Umbilical cord (tissue), 2 donors: Measurements from ENCODE around the gene PLA2G4A. TPM values are rescaled to one million over a fixed set of nuclear protein-coding genes. Genes with fewer than 3 reads are reported as not detected.

Source experiments
- DNase-seq: peaks from one replicate; pipeline ENCODE4 v3.0.0-alpha.2; 2015; ENCODE audit warnings: low spot score
- total RNA-seq: library from RNA; depleted of rRNA; stranded (reverse); fragments of >200 nt; gene quantifications from one replicate; pipeline ENCODE4 v1.2.3, GENCODE V29; 2014; ENCODE audit warnings: low replicate concordance; ENCODE audit not compliant: insufficient read depth

Gene PLA2G4A
- total RNA-seq, 1 donor from 2014 or later = 17.8 TPM

DNA sequence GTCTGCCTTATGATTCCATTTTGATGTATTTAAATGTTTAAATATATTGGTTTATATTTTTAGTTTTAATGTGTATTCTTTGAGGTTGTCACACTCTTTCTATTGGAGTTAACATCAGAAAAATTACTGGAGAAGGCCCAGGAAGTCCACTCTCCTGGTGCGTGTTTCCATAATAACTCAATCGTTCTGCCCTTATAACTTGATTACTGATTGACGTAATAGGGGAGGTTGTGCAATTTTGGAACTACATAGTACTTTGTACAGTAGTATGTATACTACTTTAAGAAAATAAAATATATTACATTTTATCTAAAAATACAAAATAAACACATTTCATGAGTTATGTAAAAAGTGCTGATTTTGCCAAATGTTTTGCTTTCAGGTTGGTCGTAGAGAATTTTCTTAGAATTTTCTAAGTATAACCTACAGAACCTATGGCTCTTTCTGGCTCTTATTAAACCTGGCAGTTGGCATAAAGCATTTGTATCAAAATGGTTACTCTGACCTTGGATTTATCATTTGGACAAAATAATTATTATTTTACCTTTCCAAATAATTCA lies 5.7 kb downstream of the PLA2G4A start:
- DNase-seq = no peak

- DNase-seq = no peak
Observed at GRCh38 chr1:186835448-186835847, 6.7 kb downstream of the PLA2G4A start.

DNA sequence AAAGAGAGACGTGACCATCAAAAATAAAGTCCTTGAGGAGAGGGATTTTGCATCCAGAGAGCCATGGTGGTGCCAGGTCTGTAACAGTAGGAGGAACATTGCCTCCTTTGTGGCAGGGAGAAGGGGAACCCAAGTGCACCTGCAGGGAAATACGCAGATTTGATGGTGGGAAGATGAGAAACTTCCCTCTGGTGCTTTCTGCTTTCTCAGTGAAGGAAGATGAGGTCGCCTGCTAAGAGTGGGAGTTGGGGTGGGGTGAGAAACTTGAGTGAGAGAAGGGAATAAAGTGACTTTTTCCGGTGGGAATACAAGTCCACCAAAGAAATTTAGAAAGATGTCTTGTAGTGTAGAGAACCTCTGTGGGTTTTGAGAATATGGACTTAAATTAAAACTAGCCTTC lies 9.1 kb downstream of the PLA2G4A start:
- DNase-seq = no peak

- no peak for DNase-seq
Observed at GRCh38 chr1:186838380-186839040, 9.8 kb downstream of the PLA2G4A start.

- DNase-seq = no peak
Observed at GRCh38 chr1:186839041-186839400, 10.3 kb downstream of the PLA2G4A start.

DNA sequence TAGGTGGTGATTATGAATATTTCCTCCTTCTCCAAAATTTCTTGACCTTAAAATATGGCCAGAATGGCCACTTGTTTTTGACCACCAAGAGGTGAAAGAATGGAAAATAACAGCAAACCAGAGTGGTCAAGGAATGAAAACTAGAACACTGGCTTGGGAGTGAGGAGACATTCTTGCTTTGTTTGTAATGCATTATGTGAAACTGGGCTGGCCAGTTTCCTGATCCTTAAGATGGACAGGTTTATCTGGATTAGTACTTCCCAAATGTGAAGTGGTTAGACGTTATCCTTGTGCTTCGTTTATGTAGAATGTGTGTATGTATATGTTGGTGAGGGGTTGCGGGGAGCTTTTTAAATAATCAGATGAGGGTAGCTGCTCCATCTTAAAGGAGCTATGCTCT lies 12.8 kb downstream of the PLA2G4A start:
- DNase-seq = no peak

DNA sequence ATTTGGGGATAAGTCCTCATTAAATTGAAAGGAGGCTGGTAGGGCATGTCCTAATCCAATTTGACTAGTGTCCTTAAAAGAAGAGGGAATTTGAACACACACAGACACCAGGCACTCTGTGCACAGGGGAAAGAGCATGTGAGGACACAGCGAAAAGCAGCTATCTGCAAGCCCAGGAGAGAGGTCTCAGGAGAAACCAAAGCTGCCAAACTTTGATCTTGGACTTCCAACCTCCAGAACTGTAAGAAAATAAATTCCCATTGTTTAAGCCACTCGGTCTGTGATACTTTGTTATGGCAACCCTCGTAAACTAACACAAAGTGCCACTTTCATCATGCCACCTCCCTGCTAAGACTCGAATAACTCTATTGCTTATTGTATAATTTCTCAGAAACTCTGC lies 13.8 kb downstream of the PLA2G4A start:
- DNase-seq = no peak

DNA sequence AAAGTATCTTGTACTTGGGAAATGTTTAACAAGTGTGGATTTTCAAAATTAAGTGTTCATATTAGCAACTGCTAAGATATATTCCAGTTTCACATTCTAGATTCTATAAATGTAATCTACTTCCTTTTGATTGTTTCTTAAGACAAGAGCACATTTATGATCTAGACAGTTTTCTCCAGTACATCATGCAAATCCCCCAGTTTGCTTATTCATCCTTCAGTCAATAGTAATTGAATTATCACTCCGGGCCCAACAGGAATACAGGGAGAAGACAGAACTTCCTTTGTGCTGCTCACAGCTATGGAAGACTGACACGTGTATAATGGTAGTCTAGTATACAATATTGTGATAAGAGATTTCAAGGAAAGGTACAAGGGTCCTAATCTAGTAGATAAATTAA lies 14.5 kb downstream of the PLA2G4A start:
- DNase-seq = no peak

GRCh38 chr1:186843931-186844330 lies 15.2 kb downstream of the PLA2G4A start:
- no peak for DNase-seq

DNA sequence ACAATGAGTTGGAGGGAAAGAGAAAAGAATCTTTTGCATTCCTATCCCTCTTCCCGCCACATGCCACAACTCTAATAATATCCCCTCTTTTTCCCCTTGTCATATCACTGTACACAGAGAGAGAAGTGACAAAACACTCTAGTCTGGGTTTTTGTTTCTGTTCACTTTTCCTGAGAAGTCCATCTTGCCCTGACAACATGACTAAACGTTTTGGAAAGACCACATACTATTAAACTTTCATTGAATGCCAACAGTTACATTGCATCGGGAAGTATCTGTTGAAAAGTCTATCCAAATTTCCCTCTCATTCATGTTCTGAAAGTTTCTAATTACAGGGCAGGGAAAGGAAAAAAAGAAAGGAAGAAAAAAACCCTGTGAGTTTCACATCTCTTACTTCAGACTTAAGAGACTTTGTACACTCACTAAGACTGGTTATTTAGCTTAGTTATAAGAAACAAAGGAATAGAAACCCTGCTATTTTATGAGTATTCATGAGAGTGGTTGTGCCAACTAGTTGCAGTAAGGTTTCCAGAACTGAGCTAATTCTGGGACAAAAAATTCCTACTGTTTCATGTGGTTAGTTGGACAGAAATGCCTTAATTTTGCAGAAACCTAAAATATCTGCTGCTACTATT lies 16.9 kb downstream of the PLA2G4A start:
- no peak for DNase-seq

DNA sequence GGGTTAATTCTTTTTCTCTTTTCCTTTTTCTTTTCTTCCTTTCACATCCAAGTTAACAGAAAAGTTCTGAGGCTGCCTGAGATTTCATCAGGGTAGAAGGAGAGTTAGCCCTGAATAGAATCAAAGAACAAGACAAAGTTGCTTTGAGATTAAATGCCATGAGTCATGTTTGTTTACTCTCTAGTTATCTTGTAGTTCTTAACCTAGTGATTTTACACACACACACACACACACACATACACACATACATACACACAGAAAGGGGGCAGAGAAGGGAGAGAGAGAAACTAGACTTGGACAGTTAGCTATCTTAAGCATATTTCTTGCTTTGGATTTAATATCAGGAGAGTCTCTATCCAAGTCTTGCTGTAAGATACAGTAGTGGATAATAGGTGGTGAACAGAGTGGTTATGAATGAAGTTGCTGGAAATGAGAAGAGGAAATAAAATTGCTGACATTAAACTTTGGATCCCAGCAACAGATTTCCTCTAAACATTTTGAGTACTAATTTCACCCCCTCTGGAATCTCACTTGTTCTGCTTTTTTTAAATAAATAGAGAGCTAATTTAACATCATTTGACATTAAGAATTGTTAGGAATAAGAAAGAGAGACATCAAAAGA lies 19.9 kb downstream of the PLA2G4A start:
- no peak for DNase-seq

- DNase-seq = no peak
Observed at GRCh38 chr1:186849271-186849671, 20.5 kb downstream of the PLA2G4A start.

GRCh38 chr1:186849826-186850225 lies 21.1 kb downstream of the PLA2G4A start:
- DNase-seq = no peak

GRCh38 chr1:186854102-186854501 lies 25.4 kb downstream of the PLA2G4A start:
- no peak for DNase-seq

DNA sequence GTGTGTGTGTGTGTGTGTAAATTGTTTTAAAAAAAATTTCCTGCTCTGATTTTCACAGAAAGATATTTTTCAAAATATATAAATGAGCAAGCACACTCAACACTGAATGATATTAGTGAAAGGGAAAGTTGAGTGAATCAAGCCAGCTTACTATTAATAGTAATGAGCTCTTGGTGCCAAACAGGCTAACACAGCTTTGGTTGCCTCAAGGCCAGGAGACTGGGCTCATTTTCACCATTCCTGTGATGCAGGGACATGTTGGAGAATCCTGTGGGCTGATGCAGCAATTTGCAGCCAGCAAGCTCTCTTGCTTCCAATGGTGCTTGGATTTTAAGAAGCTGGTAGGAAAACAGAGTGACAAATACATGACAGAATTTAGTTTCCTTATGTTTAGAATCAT lies 30.2 kb downstream of the PLA2G4A start:
- no peak for DNase-seq

DNA sequence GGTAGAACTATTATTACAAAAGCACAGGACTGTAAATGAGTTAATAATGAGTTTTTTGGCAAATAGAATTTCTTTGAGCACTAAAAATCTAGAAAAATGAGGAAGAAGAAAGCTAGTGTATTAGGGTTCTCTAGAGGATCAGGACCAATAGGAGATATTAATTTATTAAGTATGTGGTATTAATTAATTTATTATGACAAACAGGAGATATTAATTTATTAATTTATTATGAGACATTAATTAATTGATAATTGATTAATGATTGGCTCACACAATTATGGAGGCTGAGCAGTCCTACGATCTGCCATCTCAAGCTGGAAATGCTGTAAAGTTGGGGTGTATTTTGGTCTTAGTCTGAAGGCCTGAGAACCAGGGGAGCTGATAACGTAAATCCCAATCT lies 31.2 kb downstream of the PLA2G4A start:
- DNase-seq = no peak

- DNase-seq = no peak
Observed at GRCh38 chr1:186864296-186864695, 35.5 kb downstream of the PLA2G4A start.

- DNase-seq = no peak
Observed at GRCh38 chr1:186865253-186865652, 36.5 kb downstream of the PLA2G4A start.

- DNase-seq = no peak
Observed at GRCh38 chr1:186865857-186866256, 37.1 kb downstream of the PLA2G4A start.

GRCh38 chr1:186869526-186870228 lies 40.9 kb downstream of the PLA2G4A start:
- no peak for DNase-seq

GRCh38 chr1:186871784-186872183 lies 43.0 kb downstream of the PLA2G4A start:
- no peak for DNase-seq

DNA sequence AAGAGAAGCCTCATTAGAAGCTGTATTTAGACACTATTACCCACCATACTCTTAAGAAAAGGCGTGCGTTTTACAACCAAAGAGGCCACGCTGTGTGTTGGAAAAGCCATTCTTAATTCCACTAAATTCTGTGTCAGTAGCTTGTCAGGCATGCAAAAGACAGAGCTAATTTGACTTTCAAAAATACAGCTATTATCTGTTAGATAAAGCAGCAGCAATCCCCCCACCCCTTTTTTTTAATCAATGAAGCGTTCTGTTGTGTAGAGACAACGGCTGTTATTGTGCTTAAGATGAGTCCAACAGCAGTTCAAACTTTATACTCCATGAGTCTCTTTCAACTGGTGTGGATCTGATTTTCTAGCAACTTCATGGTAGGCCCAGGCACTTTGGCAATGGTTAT lies 43.5 kb downstream of the PLA2G4A start:
- DNase-seq = no peak
